A673 (cell line): ENCODE measurements around the gene CHD9. TPM values are rescaled to one million over a fixed set of nuclear protein-coding genes. Genes with fewer than 3 reads are reported as not detected.
"Not testable (repeated sequence)": the region's sequence is repeated elsewhere in the genome, so short reads cannot be mapped to it uniquely, and the experiment has no call there.

ENCODE experiments used
- BruUV-seq: library from RNA; stranded (reverse); fragments of 400-500 nt; replicated peaks from 2 replicates; lab custom pipeline; 2021; lab: Mats Ljungman, UMichigan
- CTCF ChIA-PET: fragments of 300-600 bp; sonication (Branson Sonifier 250); formaldehyde crosslinking; loops from one replicate; lab custom pipeline; 2022; ENCODE audit warnings: antibody characterized with exemption; lab: Charles Lee
- POLR2A ChIA-PET: fragments of 300-600 bp; sonication (Branson Sonifier 250); formaldehyde crosslinking; loops from one replicate; lab custom pipeline; 2022; ENCODE audit warnings: antibody characterized with exemption; ENCODE audit not compliant: low non-redundant PET; lab: Charles Lee
- DNase-seq: peaks from one replicate; pipeline ENCODE4 v3.0.0-alpha.2; 2015; ENCODE audit warnings: low spot score
- H3K27ac ChIP-seq: fragments of 200-600 bp; sonication (generic); 2 replicates; pipeline ENCODE4 v1.5.1; 2016; ENCODE audit warnings: mixed run types, low read depth, mild to moderate bottlenecking, mixed read lengths, antibody characterized with exemption, low read length; ENCODE audit not compliant: poor library complexity, severe bottlenecking
- H3K27me3 ChIP-seq: fragments of 200-600 bp; sonication (generic); replicated peaks from 2 replicates; pipeline ENCODE4 v1.6.1; 2017; ENCODE audit warnings: mixed run types, low read depth, mild to moderate bottlenecking, mixed read lengths, antibody characterized with exemption, low read length; ENCODE audit not compliant: insufficient read depth, poor library complexity
- H3K36me3 ChIP-seq: fragments of 200-600 bp; sonication (generic); 2 replicates; pipeline ENCODE4 v1.6.1; 2016; ENCODE audit warnings: mixed run types, mild to moderate bottlenecking, mixed read lengths, antibody characterized with exemption, low read length; ENCODE audit not compliant: insufficient read depth, poor library complexity, severe bottlenecking
- H3K4me1 ChIP-seq: fragments of 200-600 bp; sonication (generic); 2 replicates; pipeline ENCODE4 v1.6.1; 2017; ENCODE audit warnings: mixed run types, mild to moderate bottlenecking, mixed read lengths, antibody characterized with exemption, low read length; ENCODE audit not compliant: insufficient read depth, poor library complexity, severe bottlenecking
- H3K4me3 ChIP-seq: fragments of 200-600 bp; sonication (generic); 2 replicates; pipeline ENCODE4 v1.5.1; 2016; ENCODE audit warnings: low read depth, mixed run types, mild to moderate bottlenecking, mixed read lengths, low read length; ENCODE audit not compliant: poor library complexity, severe bottlenecking
- H3K9me3 ChIP-seq: fragments of 200-600 bp; sonication (generic); 2 replicates; pipeline ENCODE4 v1.6.1; 2016; ENCODE audit warnings: mixed run types, low read depth, mild to moderate bottlenecking, mixed read lengths, antibody characterized with exemption, low read length; ENCODE audit not compliant: poor library complexity, severe bottlenecking
- EZH2 ChIP-seq: fragments of 200-600 bp; sonication (generic); IDR thresholded peaks from 2 replicates; pipeline ENCODE4 v1.6.1; 2017; ENCODE audit warnings: borderline replicate concordance, low read depth, mild to moderate bottlenecking, mixed read lengths, antibody characterized with exemption, low read length; ENCODE audit not compliant: poor library complexity, severe bottlenecking
- intact Hi-C: fragments of 100-400 bp; cut with micrococcal nuclease; formaldehyde crosslinking; loops from one replicate; pipeline ENCODE4 v1.10.0; 2022; ENCODE audit not compliant: unreplicated experiment
- total RNA-seq: library from RNA; stranded (reverse); gene quantifications from 2 replicates; pipeline ENCODE4 v1.2.3, GENCODE V29; 2021
- TF ChIP-seq, protein P1 (sequence below): fragments of 300-800, 200-600 bp; sonication (generic); conservative IDR thresholded peaks from 2 replicates; pipeline ENCODE4 v1.5.1; 2017; ENCODE audit warnings: low read depth, mild to moderate bottlenecking, antibody characterized with exemption, low read length, moderate library complexity, mixed read lengths

Gene CHD9
- total RNA-seq, 1 experiment from 2014 or later, result 76.8 TPM

DNA sequence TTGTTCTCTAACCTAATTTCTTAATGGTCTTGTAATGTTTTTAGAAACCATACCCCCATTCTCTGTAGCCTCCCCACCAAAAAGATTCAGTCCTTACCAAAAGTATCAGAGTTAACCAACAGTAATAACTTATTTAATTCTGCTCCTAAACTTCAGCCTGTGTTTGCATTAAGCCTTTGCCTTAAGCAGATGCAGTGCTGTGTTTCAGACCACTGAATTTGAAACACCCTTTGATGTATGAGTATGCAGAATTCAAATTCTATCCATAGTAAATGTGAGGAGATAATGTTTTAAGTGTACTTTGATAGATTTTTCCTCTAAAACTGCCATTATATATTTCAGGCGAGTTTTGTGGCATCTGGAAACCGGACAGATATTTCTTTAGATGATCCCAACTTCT is 207.9 kb downstream of the CHD9 start:
- H3K4me3 ChIP-seq, result no peak overlapping the region
- no peak for TF ChIP-seq EZH2
- TF ChIP-seq, protein P1, sequence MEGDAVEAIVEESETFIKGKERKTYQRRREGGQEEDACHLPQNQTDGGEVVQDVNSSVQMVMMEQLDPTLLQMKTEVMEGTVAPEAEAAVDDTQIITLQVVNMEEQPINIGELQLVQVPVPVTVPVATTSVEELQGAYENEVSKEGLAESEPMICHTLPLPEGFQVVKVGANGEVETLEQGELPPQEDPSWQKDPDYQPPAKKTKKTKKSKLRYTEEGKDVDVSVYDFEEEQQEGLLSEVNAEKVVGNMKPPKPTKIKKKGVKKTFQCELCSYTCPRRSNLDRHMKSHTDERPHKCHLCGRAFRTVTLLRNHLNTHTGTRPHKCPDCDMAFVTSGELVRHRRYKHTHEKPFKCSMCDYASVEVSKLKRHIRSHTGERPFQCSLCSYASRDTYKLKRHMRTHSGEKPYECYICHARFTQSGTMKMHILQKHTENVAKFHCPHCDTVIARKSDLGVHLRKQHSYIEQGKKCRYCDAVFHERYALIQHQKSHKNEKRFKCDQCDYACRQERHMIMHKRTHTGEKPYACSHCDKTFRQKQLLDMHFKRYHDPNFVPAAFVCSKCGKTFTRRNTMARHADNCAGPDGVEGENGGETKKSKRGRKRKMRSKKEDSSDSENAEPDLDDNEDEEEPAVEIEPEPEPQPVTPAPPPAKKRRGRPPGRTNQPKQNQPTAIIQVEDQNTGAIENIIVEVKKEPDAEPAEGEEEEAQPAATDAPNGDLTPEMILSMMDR, result no peak
- no peaks in the 10 kb centered on the region for H3K4me1 ChIP-seq
- POLR2A ChIA-PET, result no interaction called here
- intact Hi-C loops, result no loop called here
- H3K27me3 ChIP-seq, result no peaks in the 10 kb centered on the region
- peaks cover 76% of the 10 kb centered on the region for H3K36me3 ChIP-seq
- BruUV-seq, result no TSS peak
- no peak for DNase-seq
- CTCF ChIA-PET, result no interaction called here
- H3K27ac ChIP-seq, result no peak overlapping the region
- peaks cover 7% of the 10 kb centered on the region for H3K9me3 ChIP-seq

GRCh38 chr16:53266156-53266555 is 211.4 kb downstream of the CHD9 start:
- no peak overlapping the region for H3K27ac ChIP-seq
- no peak for DNase-seq
- no peaks in the 10 kb centered on the region for H3K4me1 ChIP-seq
- no peaks in the 10 kb centered on the region for H3K27me3 ChIP-seq
- ChIA-PET CTCF (no interaction called here), POLR2A (no interaction called here)
- intact Hi-C loops, result no loop called here
- TF ChIP-seq, protein P1, result no peak
- BruUV-seq, result no TSS peak
- H3K9me3 ChIP-seq, result no peaks in the 10 kb centered on the region
- peaks cover 75% of the 10 kb centered on the region for H3K36me3 ChIP-seq
- no peak overlapping the region for H3K4me3 ChIP-seq

DNA sequence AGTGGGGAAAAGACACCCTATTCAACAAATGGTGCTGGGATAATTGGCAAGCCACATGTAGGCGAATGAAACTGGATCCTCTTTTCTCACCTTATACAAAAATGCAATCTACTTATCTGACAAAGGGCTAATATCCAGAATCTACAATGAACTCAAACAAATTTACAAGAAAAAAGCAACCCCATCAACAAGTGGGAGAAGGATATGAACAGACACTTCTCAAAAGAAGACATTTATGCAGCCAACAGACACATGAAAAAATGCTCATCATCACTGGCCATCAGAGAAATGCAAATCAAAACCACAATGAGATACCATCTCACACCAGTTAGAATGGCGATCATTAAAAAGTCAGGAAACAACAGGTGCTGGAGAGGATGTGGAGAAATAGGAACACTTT is 223.7 kb downstream of the CHD9 start:
- CTCF ChIA-PET, H3K27ac ChIP-seq: not testable (repeated sequence)

DNA sequence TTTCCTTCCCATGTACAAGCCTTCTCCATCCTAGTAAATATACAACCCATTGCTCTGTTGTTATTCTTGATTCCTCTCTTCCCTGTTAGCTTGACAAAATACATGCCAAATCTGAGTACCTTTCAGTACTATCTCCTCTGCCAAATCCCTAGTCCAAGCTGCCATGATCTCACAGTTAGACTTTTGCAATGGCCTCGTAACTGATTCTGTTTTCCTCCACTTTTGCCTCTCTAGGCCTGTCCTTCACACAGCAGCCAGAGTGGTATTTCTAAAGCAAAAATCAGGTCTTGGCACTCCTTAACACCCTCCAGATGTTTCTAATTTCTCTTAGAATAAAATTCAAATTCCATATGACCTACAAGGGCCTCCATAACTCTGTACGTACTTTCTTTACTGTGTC is 226.5 kb downstream of the CHD9 start:
- POLR2A ChIA-PET, result no interaction called here
- Histone ChIP-seq H3K9me3 (no peaks in the 10 kb centered on the region), H3K27me3 (no peaks in the 10 kb centered on the region), H3K36me3 (peaks cover 53% of the 10 kb centered on the region), H3K27ac (no peak overlapping the region), H3K4me3 (no peak overlapping the region), H3K4me1 (no peaks in the 10 kb centered on the region)
- BruUV-seq, result no TSS peak
- TF ChIP-seq, protein P1, result no peak
- no peak for TF ChIP-seq EZH2
- DNase-seq, result no peak
- intact Hi-C loops, result loop anchor here (5.0 kb wide), 1 partner anchor 224 kb away; no protein-coding TSS in a partner anchor
- CTCF ChIA-PET, result no interaction called here

More for the DNA sequence above, 223.7 kb downstream of the CHD9 start:
- BruUV-seq, H3K4me1 ChIP-seq, H3K4me3 ChIP-seq, intact Hi-C loops, H3K27me3 ChIP-seq, POLR2A ChIA-PET, DNase-seq, H3K9me3 ChIP-seq: not testable (repeated sequence)
- H3K36me3 ChIP-seq, result peaks cover 58% of the 10 kb centered on the region
